CD8-positive, alpha-beta memory T cell (primary cell): ENCODE results near the gene F8. TPM values are rescaled to one million over a fixed set of nuclear protein-coding genes. Genes with fewer than 3 reads are reported as not detected.
A peak's percentile ranks its signal among the peaks of the same experiment; 100 is the strongest.

Experiments used
- CTCF ChIA-PET: fragments of 350-600 bp; sonication (Branson Sonifier 250); formaldehyde crosslinking; loops from one replicate; lab custom pipeline; 2021; ENCODE audit warnings: antibody characterized with exemption; lab: Charles Lee
- POLR2A ChIA-PET: fragments of 350-600 bp; sonication (Branson Sonifier 250); formaldehyde crosslinking; loops from one replicate; lab custom pipeline; 2021; ENCODE audit warnings: antibody characterized with exemption; lab: Charles Lee
- DNase-seq, 5 donors: peaks; one replicate each; pipeline versions ENCODE4 v3.0.0 to v3.0.0-alpha.2; 2020 to 2022; ENCODE audit warnings: mixed read lengths in 1 of 5
- H3K27ac ChIP-seq: one replicate; pipeline ENCODE4 v1.7.0; 2013; ENCODE audit warnings: low read depth, mild to moderate bottlenecking, low read length, moderate library complexity
- H3K27me3 ChIP-seq: 2 replicates; pipeline ENCODE4 v1.7.0; 2013; ENCODE audit warnings: low read length, mild to moderate bottlenecking; ENCODE audit not compliant: insufficient read depth, poor library complexity, severe bottlenecking
- H3K36me3 ChIP-seq: 2 replicates; pipeline ENCODE4 v1.7.0; 2013; ENCODE audit warnings: mild to moderate bottlenecking, low read length, moderate library complexity; ENCODE audit not compliant: insufficient read depth
- H3K4me1 ChIP-seq: 2 replicates; pipeline ENCODE4 v1.7.0; 2013; ENCODE audit warnings: mild to moderate bottlenecking, low read length, moderate library complexity; ENCODE audit not compliant: insufficient read depth
- H3K4me3 ChIP-seq: 2 replicates; pipeline ENCODE4 v1.7.0; 2013; ENCODE audit warnings: mild to moderate bottlenecking, low read length
- H3K9me3 ChIP-seq: 2 replicates; pipeline ENCODE4 v1.7.0; 2013; ENCODE audit warnings: mild to moderate bottlenecking, low read length
- H3K27ac Mint-ChIP-seq, 8 donors: one replicate each; pipeline ENCODE4 v1.8.0; 2020 to 2021; ENCODE audit warnings: mixed read lengths in 8 of 8, mild to moderate bottlenecking in 6 of 8, inconsistent platforms in 3 of 8, moderate library complexity in 3 of 8
- H3K27me3 Mint-ChIP-seq, 2 donors: one replicate each; pipeline ENCODE4 v1.8.0; 2020 to 2021; ENCODE audit warnings: mixed read lengths in 2 of 2, mild to moderate bottlenecking in 1 of 2, moderate library complexity in 1 of 2
- H3K36me3 Mint-ChIP-seq, 3 donors: one replicate each; pipeline ENCODE4 v1.8.0; 2020 to 2021; ENCODE audit warnings: mixed read lengths in 3 of 3, inconsistent platforms in 1 of 3, mild to moderate bottlenecking in 1 of 3
- H3K4me1 Mint-ChIP-seq, 3 donors: one replicate each; pipeline ENCODE4 v1.8.0; 2020 to 2021; ENCODE audit warnings: mixed read lengths in 3 of 3, inconsistent platforms in 1 of 3, mild to moderate bottlenecking in 1 of 3
- H3K4me3 Mint-ChIP-seq, 7 donors: one replicate each; pipeline ENCODE4 v1.8.0; 2020 to 2021; ENCODE audit warnings: mixed read lengths in 7 of 7, mild to moderate bottlenecking in 6 of 7, moderate library complexity in 4 of 7, inconsistent platforms in 2 of 7
- H3K9me3 Mint-ChIP-seq, 5 donors: one replicate each; pipeline ENCODE4 v1.8.0; 2020 to 2022; ENCODE audit warnings: mixed read lengths in 5 of 5, mild to moderate bottlenecking in 3 of 5, moderate library complexity in 2 of 5, inconsistent platforms in 1 of 5
- polyA plus RNA-seq: library from polyadenylated mRNA; unstranded; fragments of 300-500 nt; fragmentation: Illumina TruSeq; gene quantifications from one replicate; pipeline ENCODE4 v1.2.3, GENCODE V29; 2021
- total RNA-seq, 2 experiments: library from RNA; stranded (reverse); gene quantifications; one replicate each; pipeline ENCODE4 v1.2.3, GENCODE V29; 2021

The F8 gene
- total RNA-seq (10 to 100 TPM; 10.8 to 11.9 TPM), polyA plus RNA-seq (15.2 TPM)

- H3K4me1 ChIP-seq, result no peaks in the 10 kb centered on the region
- no peak within 1 kb of the TSS for H3K4me3 ChIP-seq
- H3K27ac ChIP-seq, result no peak within 1 kb of the TSS
- peaks cover under 1 to 7% (median 2%) of the 10 kb centered on the region in 3 donors for H3K4me1 Mint-ChIP-seq
- no peak within 1 kb of the TSS for H3K4me3 Mint-ChIP-seq
- peak within 1 kb of the TSS in 3 of 8 donors; percentile 14 to 72 (median 70) for H3K27ac Mint-ChIP-seq
- POLR2A ChIA-PET, result no interaction called here
- no peaks in the 10 kb centered on the region for H3K36me3 ChIP-seq
- H3K9me3 Mint-ChIP-seq, result no peaks in the 10 kb centered on the region
- peaks cover 0 to 4% of the 10 kb centered on the region in 2 donors for H3K27me3 Mint-ChIP-seq
- H3K27me3 ChIP-seq, result no peaks in the 10 kb centered on the region
- no peaks in the 10 kb centered on the region for H3K9me3 ChIP-seq
- CTCF ChIA-PET, result no interaction called here
- H3K36me3 Mint-ChIP-seq, result peaks cover 0 to 3% (median 0%) of the 10 kb centered on the region in 3 donors
- no peak for DNase-seq
Measured at GRCh38 chrX:155022585-155022984, at the start of gene F8. TSS of gene F8 (minus strand) at chrX:155022723. CDS start at chrX:155022552, 171 bp downstream.

- H3K27me3 ChIP-seq, result no peaks in the 10 kb centered on the region
- no peaks in the 10 kb centered on the region for H3K36me3 ChIP-seq
- H3K27me3 Mint-ChIP-seq, result peaks cover 0 to 2% of the 10 kb centered on the region in 2 donors
- peaks cover 0 to 2% (median 0%) of the 10 kb centered on the region in 5 donors for H3K9me3 Mint-ChIP-seq
- H3K36me3 Mint-ChIP-seq, result peaks cover 0 to 43% (median 8%) of the 10 kb centered on the region in 3 donors
- peak overlapping the region; percentile 88 to 95 (median 89) for H3K4me3 Mint-ChIP-seq
- H3K4me3 ChIP-seq, result peak overlapping the region; percentile 81
- CTCF ChIA-PET, result no interaction called here
- no peaks in the 10 kb centered on the region for H3K9me3 ChIP-seq
- POLR2A ChIA-PET, result interaction anchor here (1.4 kb wide), 1 partner anchor 45 kb away, joined by 9 read pairs; the partner anchor contains the start of gene FUNDC2
- no peak for DNase-seq
- H3K27ac Mint-ChIP-seq, result peak overlapping the region; percentile 89 to 97 (median 94)
- H3K4me1 Mint-ChIP-seq, result peaks cover 40 to 66% (median 64%) of the 10 kb centered on the region in 3 donors
- H3K27ac ChIP-seq, result peak overlapping the region; percentile 86
- H3K4me1 ChIP-seq, result peaks cover 21% of the 10 kb centered on the region
Measured at GRCh38 chrX:155071694-155072280, 49.3 kb upstream of the F8 start.

GRCh38 chrX:155070975-155071693 is 48.6 kb upstream of the F8 start, which contains the start of the genes BRCC3, CMC4 and MTCP1:
TSS of gene BRCC3 (plus strand) at chrX:155071508. CDS start at chrX:155071528, 20 bp downstream.
TSS of gene CMC4 (minus strand) at chrX:155071136. CDS start at chrX:155064023, 7,113 bp downstream.
TSS of gene MTCP1 (minus strand) at chrX:155071136. CDS start at chrX:155066010, 5,126 bp downstream.
- DNase-seq, result peak; percentile 62 to 83 (median 74)
- CTCF ChIA-PET, result interaction anchor here (1.0 kb wide), 2 partner anchors 14 to 43 kb away, joined by 3 to 4 read pairs; no protein-coding TSS in a partner anchor
- POLR2A ChIA-PET, result interaction anchor here (1.4 kb wide), 2 partner anchors 44 kb away, joined by 9 to 10 read pairs; partner anchors contain the start of gene FUNDC2
- H3K36me3 Mint-ChIP-seq, result peaks cover 0 to 37% (median 8%) of the 10 kb centered on the region in 3 donors
- peaks cover 40 to 73% (median 64%) of the 10 kb centered on the region in 3 donors for H3K4me1 Mint-ChIP-seq
- Histone ChIP-seq H3K27ac (peak within 1 kb of the TSS; percentile 86), H3K4me1 (peaks cover 21% of the 10 kb centered on the region), H3K27me3 (no peaks in the 10 kb centered on the region), H3K9me3 (no peaks in the 10 kb centered on the region), H3K4me3 (peak within 1 kb of the TSS; percentile 81), H3K36me3 (no peaks in the 10 kb centered on the region)
- H3K4me3 Mint-ChIP-seq, result peak within 1 kb of the TSS; percentile 88 to 95 (median 90)
- H3K27ac Mint-ChIP-seq, result peak within 1 kb of the TSS; percentile 89 to 97 (median 94)
- peaks cover 0 to 2% of the 10 kb centered on the region in 2 donors for H3K27me3 Mint-ChIP-seq
- peaks cover 0 to 2% (median 0%) of the 10 kb centered on the region in 5 donors for H3K9me3 Mint-ChIP-seq

- POLR2A ChIA-PET, result interaction anchor here (1.4 kb wide), 1 partner anchor 44 kb away, joined by 10 read pairs; the partner anchor contains the start of gene FUNDC2
Measured at GRCh38 chrX:155070663-155070974, 48.1 kb upstream of the F8 start.

GRCh38 chrX:155070038-155070437 is 47.5 kb upstream of the F8 start:
- H3K4me1 Mint-ChIP-seq, result peaks cover 34 to 64% (median 56%) of the 10 kb centered on the region in 3 donors
- ChIA-PET CTCF (interaction anchor here (1.0 kb wide), 2 partner anchors 13 to 42 kb away, joined by 3 to 4 read pairs; no protein-coding TSS in a partner anchor), POLR2A (interaction anchor here (1.4 kb wide), 1 partner anchor 43 kb away, joined by 10 read pairs; the partner anchor contains the start of gene FUNDC2)
- Histone ChIP-seq H3K27ac (peak overlapping the region; percentile 79), H3K36me3 (no peaks in the 10 kb centered on the region), H3K9me3 (no peaks in the 10 kb centered on the region), H3K27me3 (no peaks in the 10 kb centered on the region), H3K4me3 (peak overlapping the region; percentile 78), H3K4me1 (peaks cover 21% of the 10 kb centered on the region)
- H3K9me3 Mint-ChIP-seq, result no peaks in the 10 kb centered on the region
- peaks cover 0 to 32% (median 2%) of the 10 kb centered on the region in 3 donors for H3K36me3 Mint-ChIP-seq
- DNase-seq, result no peak
- H3K27me3 Mint-ChIP-seq, result peaks cover 0 to 2% of the 10 kb centered on the region in 2 donors
- peak overlapping the region; percentile 75 to 94 (median 87) for H3K4me3 Mint-ChIP-seq
- H3K27ac Mint-ChIP-seq, result peak overlapping the region in 7 of 8 donors; percentile 87 to 96 (median 91)

More at GRCh38 chrX:155070663-155070974, 48.1 kb upstream of the F8 start:
- no peaks in the 10 kb centered on the region for H3K9me3 ChIP-seq
- DNase-seq, result peak in 1 of 5 donors; percentile 12
- no peaks in the 10 kb centered on the region for H3K36me3 ChIP-seq
- no peaks in the 10 kb centered on the region for H3K27me3 ChIP-seq
- peak overlapping the region; percentile 79 for H3K27ac ChIP-seq
- peaks cover 0 to 33% (median 7%) of the 10 kb centered on the region in 3 donors for H3K36me3 Mint-ChIP-seq
- H3K4me3 Mint-ChIP-seq, result peak overlapping the region; percentile 75 to 94 (median 87)
- CTCF ChIA-PET, result interaction anchor here (1.0 kb wide), 2 partner anchors 14 to 42 kb away, joined by 3 to 4 read pairs; no protein-coding TSS in a partner anchor
- H3K27ac Mint-ChIP-seq, result peak overlapping the region; percentile 87 to 96 (median 90)
- H3K4me1 Mint-ChIP-seq, result peaks cover 40 to 70% (median 62%) of the 10 kb centered on the region in 3 donors
- peaks cover 0 to 2% of the 10 kb centered on the region in 2 donors for H3K27me3 Mint-ChIP-seq
- H3K9me3 Mint-ChIP-seq, result peaks cover 0 to under 1% (median 0%) of the 10 kb centered on the region in 5 donors
- peak overlapping the region; percentile 78 for H3K4me3 ChIP-seq
- H3K4me1 ChIP-seq, result peaks cover 21% of the 10 kb centered on the region

- no peaks in the 10 kb centered on the region for H3K36me3 ChIP-seq
- H3K4me1 ChIP-seq, result peaks cover 21% of the 10 kb centered on the region
- no peak for DNase-seq
- Mint-ChIP-seq H3K4me1 (peaks cover 34 to 62% (median 53%) of the 10 kb centered on the region in 3 donors), H3K27me3 (peaks cover 0 to 2% of the 10 kb centered on the region in 2 donors), H3K36me3 (peaks cover 0 to 34% (median 2%) of the 10 kb centered on the region in 3 donors), H3K27ac (peak overlapping the region in 5 of 8 donors; percentile 40 to 94 (median 89)), H3K4me3 (peak overlapping the region; percentile 75 to 94 (median 87)), H3K9me3 (no peaks in the 10 kb centered on the region)
- no peak overlapping the region for H3K27ac ChIP-seq
- no peak overlapping the region for H3K4me3 ChIP-seq
- no peaks in the 10 kb centered on the region for H3K27me3 ChIP-seq
- ChIA-PET POLR2A (interaction anchor here (1.4 kb wide), 1 partner anchor 43 kb away, joined by 10 read pairs; the partner anchor contains the start of gene FUNDC2), CTCF (no interaction called here)
- no peaks in the 10 kb centered on the region for H3K9me3 ChIP-seq
Measured at GRCh38 chrX:155069414-155069813, 46.9 kb upstream of the F8 start.

GRCh38 chrX:155068165-155068564 is 45.6 kb upstream of the F8 start:
- Mint-ChIP-seq H3K36me3 (peaks cover 0 to 26% (median 0%) of the 10 kb centered on the region in 3 donors), H3K4me3 (peak overlapping the region in 1 of 7 donors; percentile 60), H3K9me3 (no peaks in the 10 kb centered on the region), H3K4me1 (peaks cover 24 to 50% (median 40%) of the 10 kb centered on the region in 3 donors), H3K27ac (peak overlapping the region in 4 of 8 donors; percentile 18 to 47 (median 44)), H3K27me3 (peaks cover 0 to 2% of the 10 kb centered on the region in 2 donors)
- H3K4me1 ChIP-seq, result peaks cover 21% of the 10 kb centered on the region
- no peaks in the 10 kb centered on the region for H3K9me3 ChIP-seq
- no peak for DNase-seq
- H3K4me3 ChIP-seq, result no peak overlapping the region
- H3K27ac ChIP-seq, result no peak overlapping the region
- ChIA-PET POLR2A (no interaction called here), CTCF (no interaction called here)
- no peaks in the 10 kb centered on the region for H3K27me3 ChIP-seq
- H3K36me3 ChIP-seq, result no peaks in the 10 kb centered on the region
